HL-60/S4 treated with phorbol 12-myristate 13-acetate at 8.2 ng/mL for 4 days and 3 days (cell line): ENCODE data around the gene GPR152.
"Not testable (repeated sequence)": the region's sequence is repeated elsewhere in the genome, so short reads cannot be mapped to it uniquely, and the experiment has no call there.

Source experiments
- in situ Hi-C: fragments of 300-500 bp; cut with MboI; formaldehyde crosslinking; loops from 2 replicates; pipeline ENCODE4 v1.15.0; 2022; ENCODE audit warnings: low sequenced_read_pairs

Gene GPR152

DNA sequence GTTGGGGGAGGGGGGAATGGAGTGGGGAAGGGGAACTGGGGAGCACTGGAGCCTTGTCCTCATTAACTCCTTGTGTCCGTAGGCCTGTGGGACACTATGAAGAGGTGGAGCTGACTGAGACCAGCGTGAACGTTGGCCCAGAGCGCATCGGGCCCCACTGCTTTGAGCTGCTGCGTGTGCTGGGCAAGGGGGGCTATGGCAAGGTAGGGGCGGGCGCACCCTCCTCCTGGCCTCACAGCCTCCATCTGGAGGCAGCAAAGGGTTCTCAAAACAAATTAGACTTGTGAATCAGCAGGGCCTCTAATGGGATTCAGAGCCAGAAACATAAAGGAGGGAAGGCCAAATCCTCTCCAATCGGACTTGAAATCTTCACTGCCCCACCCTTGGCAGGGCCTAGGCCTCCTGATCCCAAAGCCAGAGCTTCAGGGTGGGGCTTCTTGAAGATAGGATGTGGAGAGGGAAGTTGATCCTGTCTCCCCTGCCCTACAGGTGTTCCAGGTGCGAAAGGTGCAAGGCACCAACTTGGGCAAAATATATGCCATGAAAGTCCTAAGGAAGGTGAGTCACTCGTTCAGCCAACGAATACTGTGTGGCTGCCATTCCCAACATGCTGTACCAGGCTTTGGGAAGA is 23.4 kb downstream of the GPR152 start:
- in situ Hi-C loops = no loop called here

- in situ Hi-C loops = no loop called here
Observed at GRCh38 chr11:67428052-67429001, 24.2 kb downstream of the GPR152 start, which contains the start of gene RPS6KB2. Gene RPS6KB2, plus strand, starts transcription at chr11:67428494. Its CDS starts 52 bp downstream, at chr11:67428546.

GRCh38 chr11:67427364-67427859 is 25.1 kb downstream of the GPR152 start:
- in situ Hi-C loops = not testable (repeated sequence)

GRCh38 chr11:67423891-67424613 is 28.5 kb downstream of the GPR152 start:
- in situ Hi-C loops = no loop called here

- in situ Hi-C loops = no loop called here
Observed at GRCh38 chr11:67423466-67423865, 29.1 kb downstream of the GPR152 start.

DNA sequence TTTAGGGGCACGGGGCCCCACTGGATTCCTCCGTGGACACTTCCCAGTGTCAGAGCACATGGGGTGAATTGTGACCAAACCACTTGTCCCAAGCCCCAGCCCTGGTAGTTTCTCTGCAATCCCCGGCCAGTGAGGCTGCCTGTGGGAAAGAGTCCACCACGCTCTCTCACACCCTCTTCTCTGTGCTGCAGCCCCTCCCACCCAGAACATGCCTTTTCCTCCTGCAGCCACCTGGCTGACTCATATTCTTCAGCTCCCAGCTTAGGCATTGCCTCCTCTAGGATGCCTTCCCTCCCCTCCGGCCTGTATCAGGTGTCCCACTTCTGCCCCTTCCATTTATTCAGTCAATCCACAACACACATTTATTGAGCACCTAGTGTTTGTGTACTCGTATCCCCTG is 29.6 kb downstream of the GPR152 start:
- in situ Hi-C loops = no loop called here

DNA sequence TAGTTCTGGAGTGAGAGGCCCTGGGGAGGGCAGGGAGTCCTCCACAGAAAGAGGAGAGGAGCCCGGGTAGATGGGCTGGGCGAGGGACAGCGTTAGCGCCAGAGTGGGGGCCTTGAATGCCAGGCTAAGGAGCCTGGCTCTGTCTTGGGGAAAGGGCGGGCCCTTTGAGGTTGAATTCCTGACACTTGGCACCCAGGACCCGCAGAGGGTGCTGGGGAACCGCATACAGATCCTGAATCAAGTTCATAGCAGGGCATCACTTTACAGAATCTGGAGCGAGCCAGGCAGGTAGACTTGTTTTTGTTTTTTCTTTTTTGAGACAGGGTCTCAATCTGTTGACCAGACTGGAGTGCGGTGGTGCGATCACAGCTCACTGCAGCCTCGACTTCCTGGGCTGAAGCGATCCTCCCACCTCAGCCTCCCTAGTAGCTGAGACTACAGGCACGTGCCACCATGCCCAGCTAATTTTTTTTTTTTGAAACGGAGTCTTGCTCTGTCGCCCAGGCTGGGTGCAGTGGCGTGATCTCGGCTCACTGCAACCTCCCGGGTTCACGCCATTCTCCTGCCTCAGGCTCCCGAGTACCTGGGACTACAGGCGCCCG is 31.0 kb downstream of the GPR152 start:
- in situ Hi-C loops = no loop called here

- in situ Hi-C loops = no loop called here
Observed at GRCh38 chr11:67420646-67421429, 31.7 kb downstream of the GPR152 start.

GRCh38 chr11:67420147-67420645 is 32.3 kb downstream of the GPR152 start:
- in situ Hi-C loops = no loop called here

DNA sequence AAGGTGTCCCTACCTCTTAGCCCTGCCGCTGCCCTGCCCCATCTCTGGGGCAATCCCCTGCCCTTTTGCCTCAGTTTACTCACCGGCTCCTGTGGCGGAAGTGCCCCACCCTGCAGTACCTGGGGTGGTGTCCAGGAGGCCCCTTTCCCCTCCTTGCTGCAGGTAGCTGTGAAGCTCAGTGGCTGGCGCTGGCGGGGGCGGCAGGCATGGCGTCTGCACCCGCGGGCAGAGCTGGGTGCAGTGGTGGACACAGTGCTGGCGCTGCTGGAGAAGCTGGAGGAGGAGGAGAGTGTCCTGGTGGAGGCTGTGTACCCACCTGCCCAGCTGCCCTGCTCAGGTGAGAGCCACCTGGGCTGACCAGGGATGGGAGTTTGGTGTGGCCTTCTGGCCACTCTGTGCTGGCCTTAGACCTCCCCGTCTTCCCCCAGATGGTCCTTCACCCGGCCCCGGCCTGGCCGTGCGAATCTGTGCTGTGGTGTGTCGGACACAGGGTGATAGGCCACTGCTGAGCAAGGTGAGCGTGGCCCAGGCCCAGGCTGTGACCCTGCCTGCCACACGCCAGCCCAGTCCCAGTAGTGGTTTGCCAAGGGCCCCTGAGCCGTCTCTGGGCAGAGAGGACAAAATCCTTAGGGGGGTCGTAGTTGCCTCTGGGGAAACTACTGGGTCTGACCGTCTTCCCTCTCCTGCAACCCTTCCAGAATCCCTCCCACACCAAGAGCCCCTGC is 33.0 kb downstream of the GPR152 start:
- in situ Hi-C loops = no loop called here

DNA sequence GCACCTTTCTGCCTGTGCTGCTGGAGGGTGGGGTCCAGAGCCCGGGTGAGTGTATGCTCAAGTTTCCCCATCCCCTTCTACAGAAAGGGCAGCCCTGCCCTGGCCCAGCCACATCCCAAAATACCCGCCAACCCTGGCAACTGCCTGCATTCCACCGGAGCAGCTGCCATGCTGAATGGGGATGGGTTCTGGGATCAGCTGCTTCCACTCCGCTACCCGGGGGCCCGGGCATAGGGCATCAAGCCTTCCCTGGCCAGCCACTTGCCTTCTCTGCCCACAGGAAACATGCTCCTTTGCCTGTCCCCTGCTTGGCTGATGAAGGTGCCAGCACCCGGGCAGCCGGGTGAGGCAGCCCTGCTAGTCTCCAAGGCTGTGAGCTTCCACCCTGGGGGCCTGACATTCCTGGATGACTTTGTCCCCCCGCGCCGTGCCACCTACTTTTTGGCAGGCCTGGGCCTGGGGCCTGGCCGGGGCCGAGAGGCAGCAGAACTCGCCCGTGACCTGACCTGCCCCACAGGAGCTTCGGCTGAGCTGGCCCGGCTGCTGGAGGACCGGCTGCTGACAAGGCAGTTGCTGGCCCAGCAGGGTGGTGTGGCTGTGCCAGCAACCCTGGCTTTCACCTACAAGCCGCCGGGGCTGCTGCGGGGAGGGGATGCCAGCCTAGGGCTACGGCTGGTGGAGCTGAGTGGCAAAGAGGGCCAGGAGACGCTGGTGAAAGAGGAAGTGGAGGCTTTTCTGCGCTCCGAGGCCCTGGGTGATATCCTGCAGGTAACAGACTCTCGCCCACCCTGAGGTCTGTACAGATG is 33.9 kb downstream of the GPR152 start:
- in situ Hi-C loops = no loop called here

GRCh38 chr11:67417425-67417824 is 35.1 kb downstream of the GPR152 start:
- in situ Hi-C loops = no loop called here

- in situ Hi-C loops = no loop called here
Observed at GRCh38 chr11:67416416-67417335, 35.9 kb downstream of the GPR152 start.

DNA sequence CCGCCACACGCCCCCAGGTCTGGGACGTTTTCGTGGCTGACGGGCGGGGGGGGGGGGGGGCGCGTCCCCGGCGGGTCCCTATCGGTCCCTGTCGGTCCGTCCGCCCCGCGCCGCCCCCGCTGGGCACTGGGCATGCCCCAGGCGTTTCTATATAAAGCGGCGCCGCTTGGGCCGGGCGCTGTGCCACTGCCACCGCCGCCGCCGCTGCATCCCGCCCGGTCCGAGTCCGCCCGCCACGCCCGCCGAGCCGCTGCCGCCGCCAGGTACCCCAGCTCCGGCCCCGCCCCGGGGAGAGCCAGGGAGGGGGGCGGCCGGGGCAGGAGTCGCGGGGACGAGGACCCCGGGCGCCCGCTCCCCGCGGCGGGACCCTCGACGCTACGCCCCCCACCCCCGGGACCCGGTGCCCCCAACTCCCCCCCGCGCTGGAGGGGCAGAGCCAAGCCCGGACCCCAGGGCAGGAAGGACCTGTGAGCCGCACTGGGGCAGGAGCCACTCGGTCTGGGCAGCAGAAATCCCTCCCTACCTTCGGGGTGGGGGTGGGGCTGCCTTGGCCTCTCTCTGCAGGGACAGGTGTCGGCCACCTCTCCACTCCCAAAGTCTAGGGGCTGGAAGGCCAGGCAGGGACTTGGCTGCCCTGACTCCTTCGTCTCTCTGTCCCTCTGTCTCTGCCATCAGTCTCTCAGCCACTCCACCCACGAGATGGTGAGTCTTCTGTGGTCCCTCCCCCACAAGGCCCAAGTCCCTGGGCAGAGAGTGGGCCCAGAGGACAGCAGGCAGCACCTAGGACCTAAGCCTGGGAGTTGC is 36.8 kb downstream of the GPR152 start, which contains the start of gene CARNS1:
CARNS1 (plus strand) TSS at position 178 of the 804 bp plus-strand sequence; CDS start at position 700, 522 bp downstream.
- in situ Hi-C loops = no loop called here

DNA sequence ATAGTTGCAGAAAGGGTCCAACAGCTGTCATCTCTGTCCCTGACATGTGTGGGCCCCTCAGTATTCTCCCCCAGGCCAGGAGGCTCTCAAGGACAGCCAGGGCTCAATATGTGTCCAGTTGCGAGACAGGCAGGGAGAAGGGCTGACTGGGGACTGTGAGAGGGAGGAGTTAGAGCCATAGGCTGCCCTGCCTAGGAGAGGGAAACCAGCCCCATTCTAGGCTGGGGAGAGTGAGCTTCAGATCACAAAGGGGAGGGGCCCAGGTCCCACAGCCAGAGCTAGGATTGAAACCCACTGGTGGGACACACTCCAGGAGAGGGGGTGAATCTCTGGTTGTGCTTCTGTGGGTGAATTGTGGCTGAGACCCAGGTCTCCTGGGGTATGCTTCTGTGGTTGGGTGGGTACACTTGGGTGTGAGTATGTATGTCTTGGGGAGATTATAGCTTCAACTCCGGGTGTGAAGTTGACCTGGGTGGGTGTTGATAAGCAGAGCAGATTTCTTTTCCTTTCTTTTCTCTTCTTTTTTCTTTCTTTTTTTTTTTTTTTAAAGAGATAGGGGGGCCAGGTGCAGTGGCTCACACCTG is 39.2 kb downstream of the GPR152 start:
- in situ Hi-C loops = no loop called here
